NCI-H1417 treated with DMSO at 0.1 percent for 48 hours (cell line): Measurements from ENCODE around the gene FMO3.

ENCODE experiments used
- DNase-seq: peaks from one replicate; lab custom pipeline; 2025; lab: John Stamatoyannopoulos, UW

Gene FMO3

DNA sequence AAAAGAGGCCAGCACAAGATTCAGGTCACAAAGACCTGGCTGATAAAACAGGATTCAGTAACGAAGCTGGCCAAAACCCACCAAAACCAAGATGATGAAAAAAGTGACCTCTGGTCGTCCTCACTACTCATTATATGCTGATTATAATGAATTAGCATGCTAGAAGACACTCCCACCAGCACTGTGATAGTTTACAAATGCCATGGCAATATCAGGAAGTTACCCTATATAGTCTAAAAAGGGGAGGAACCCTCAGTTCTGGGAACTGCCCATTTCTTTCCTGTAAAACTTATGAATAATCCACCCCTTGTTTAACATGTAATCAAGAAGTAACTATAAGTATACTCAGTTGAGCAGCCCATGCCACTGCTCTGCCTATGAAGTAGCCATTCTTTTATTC, 68.4 kb downstream of the FMO3 start:
- no peak for DNase-seq

DNA sequence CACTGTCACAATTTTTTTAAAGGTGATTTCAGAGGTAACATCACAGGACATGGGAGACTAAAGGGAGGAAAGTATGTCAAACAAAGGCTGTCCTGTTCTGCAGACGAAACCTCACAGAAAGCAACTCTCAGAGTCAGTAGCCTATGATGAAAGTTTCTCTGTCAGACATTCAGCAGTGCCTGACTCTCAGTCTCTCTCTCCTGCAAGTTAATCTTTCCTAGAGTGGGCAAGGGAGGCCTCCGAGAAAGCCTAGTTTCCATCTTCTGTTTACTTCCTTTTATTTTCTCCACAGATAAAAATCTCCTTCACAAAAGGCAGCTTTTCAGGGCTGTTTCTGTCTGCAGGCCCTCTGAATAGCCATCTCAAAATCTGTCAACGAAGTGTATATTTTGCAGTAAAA, 69.5 kb downstream of the FMO3 start:
- DNase-seq = no peak

DNA sequence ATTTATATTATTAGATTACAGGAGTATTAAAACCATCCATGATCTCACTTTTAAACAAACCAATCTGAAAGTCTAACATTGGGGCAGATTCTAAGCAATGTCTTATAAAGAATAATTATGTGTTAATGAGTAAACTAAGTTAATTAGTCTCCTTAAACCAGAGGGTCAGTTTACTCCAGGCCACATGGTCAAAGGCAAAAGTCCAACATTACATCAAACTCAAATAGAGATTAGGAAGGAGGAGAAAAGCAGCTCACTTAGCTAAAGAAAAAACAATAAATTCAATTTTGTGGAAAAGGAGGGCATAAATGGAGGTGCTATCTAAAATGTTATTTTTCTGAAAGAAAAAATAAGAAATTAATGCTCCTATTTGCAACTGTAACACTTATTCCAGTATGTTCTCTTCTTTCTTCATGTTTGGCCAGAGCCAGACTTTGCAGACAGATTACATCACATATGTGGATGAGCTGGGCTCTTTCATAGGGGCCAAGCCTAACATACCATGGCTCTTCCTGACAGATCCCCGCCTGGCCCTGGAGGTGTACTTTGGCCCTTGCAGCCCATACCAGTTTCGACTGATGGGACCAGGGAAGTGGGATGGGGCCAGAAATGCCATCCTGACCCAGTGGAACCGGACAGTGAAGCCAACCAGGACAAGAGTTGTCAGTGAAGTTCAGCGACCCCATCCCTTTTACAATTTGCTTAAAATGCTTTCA, 70.1 kb downstream of the FMO3 start:
- no peak for DNase-seq

DNA sequence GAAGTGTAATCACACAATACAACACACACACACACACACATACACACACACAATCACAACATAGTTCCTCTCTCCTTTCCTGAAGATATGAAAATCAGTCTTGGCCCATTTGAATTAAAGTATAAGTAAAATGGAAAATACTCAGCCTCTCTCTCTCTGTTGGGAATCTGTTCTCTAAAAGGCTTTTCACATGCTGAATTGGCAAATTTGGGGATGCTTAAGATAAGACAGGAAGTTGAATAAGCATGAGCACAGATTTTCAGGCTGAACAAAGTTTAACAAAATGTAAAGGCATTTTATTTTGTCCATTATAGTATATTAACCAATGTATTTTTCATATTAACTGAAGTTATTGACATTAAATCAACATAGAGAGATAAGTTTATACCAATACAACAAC, 70.7 kb downstream of the FMO3 start:
- no peak for DNase-seq

DNA sequence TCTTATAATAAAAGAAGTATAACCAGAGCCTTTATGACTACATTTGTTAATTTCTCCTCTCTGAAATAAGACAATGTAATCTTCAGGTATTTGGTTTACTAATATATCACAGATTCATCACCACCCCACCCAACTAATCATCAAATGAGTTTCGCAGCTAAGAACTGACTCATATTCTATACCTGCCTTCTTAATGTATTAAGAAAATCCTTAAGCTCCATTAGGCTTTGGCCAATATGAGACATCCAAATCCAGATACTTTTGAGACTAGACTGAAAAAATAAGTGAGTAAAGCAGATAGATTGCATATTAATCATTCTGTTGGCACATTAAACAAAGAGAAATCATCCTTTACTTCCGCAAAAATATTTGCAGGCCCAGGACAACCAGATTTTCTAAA, 75.7 kb downstream of the FMO3 start:
- DNase-seq = no peak
